ENCODE data around the gene RNASE4.

Gene RNASE4

DNA sequence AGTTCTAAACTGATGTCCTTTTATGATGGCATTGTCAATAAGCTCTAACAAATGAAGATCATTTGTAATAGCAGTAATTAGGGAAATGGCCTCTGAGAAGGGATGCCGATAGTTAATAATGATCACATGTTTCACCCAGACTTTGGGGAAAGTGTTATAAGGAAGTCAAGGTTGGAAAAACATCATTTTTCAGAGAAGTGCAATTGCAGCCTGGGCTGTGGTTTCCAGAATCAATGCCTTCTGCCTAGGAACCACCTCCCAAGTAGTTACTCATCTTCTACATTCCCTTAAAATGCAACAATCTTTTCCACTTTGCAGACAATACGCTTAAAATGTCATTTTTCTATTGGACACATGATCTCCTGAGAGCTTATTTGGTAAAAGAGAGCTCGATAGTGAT lies 62.2 kb downstream of the RNASE4 start:
- no peak for TF ChIP-seq CEBPB (IDR thresholded peaks at IDR 0.05)
- no peak for TF ChIP-seq RAD21 (IDR thresholded peaks at IDR 0.05; ENCODE audit: low read depth)
- TF ChIP-seq, protein P1, sequence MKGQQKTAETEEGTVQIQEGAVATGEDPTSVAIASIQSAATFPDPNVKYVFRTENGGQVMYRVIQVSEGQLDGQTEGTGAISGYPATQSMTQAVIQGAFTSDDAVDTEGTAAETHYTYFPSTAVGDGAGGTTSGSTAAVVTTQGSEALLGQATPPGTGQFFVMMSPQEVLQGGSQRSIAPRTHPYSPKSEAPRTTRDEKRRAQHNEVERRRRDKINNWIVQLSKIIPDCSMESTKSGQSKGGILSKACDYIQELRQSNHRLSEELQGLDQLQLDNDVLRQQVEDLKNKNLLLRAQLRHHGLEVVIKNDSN (IDR thresholded peaks at IDR 0.05): no peak
- no peak for TF ChIP-seq FOXM1 (IDR thresholded peaks at IDR 0.05; ENCODE audit: borderline replicate concordance, low read depth)
- TF ChIP-seq EGR1 (IDR thresholded peaks at IDR 0.05): no peak
- TF ChIP-seq ZBTB7A (IDR thresholded peaks at IDR 0.05; ENCODE audit: low read depth): no peak
- no peak for TF ChIP-seq TCF12 (IDR thresholded peaks at IDR 0.05; ENCODE audit: low read depth)

DNA sequence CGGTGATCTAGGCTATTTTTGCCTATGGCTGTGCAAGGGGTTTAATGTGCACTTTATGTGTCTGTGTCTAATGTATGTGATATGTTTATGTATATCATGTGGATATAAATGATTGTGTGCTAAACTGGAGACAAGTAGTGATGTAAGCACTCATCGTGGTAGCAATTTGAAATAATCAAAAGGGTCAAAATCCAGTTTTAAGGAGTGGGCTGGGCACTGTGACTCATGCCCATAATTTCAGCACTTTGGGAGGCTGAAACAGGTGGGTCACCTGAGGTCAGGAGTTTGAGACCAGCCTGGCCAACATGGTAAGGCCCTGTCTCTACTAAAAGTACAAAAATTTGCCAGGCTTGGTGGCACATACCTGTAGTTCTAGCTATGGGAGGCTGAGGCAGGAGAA lies 64.1 kb downstream of the RNASE4 start:
- TF ChIP-seq CREB1 (IDR thresholded peaks at IDR 0.05; ENCODE audit: low read depth): no peak
- TF ChIP-seq RAD21 (IDR thresholded peaks at IDR 0.05; ENCODE audit: low read depth): no peak
- TF ChIP-seq TEAD4 (IDR thresholded peaks at IDR 0.05): no peak
- TF ChIP-seq CEBPB (IDR thresholded peaks at IDR 0.05): no peak
- no peak for TF ChIP-seq EGR1 (IDR thresholded peaks at IDR 0.05)
- TF ChIP-seq FOXM1 (IDR thresholded peaks at IDR 0.05; ENCODE audit: borderline replicate concordance, low read depth): no peak
- TF ChIP-seq, protein P2, sequence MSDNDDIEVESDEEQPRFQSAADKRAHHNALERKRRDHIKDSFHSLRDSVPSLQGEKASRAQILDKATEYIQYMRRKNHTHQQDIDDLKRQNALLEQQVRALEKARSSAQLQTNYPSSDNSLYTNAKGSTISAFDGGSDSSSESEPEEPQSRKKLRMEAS (IDR thresholded peaks at IDR 0.05): no peak
- TF ChIP-seq NFIC (IDR thresholded peaks at IDR 0.05): no peak
- TF ChIP-seq TAF1 (IDR thresholded peaks at IDR 0.05; ENCODE audit: low read depth): no peak
- TF ChIP-seq, protein P3, sequence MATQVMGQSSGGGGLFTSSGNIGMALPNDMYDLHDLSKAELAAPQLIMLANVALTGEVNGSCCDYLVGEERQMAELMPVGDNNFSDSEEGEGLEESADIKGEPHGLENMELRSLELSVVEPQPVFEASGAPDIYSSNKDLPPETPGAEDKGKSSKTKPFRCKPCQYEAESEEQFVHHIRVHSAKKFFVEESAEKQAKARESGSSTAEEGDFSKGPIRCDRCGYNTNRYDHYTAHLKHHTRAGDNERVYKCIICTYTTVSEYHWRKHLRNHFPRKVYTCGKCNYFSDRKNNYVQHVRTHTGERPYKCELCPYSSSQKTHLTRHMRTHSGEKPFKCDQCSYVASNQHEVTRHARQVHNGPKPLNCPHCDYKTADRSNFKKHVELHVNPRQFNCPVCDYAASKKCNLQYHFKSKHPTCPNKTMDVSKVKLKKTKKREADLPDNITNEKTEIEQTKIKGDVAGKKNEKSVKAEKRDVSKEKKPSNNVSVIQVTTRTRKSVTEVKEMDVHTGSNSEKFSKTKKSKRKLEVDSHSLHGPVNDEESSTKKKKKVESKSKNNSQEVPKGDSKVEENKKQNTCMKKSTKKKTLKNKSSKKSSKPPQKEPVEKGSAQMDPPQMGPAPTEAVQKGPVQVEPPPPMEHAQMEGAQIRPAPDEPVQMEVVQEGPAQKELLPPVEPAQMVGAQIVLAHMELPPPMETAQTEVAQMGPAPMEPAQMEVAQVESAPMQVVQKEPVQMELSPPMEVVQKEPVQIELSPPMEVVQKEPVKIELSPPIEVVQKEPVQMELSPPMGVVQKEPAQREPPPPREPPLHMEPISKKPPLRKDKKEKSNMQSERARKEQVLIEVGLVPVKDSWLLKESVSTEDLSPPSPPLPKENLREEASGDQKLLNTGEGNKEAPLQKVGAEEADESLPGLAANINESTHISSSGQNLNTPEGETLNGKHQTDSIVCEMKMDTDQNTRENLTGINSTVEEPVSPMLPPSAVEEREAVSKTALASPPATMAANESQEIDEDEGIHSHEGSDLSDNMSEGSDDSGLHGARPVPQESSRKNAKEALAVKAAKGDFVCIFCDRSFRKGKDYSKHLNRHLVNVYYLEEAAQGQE (IDR thresholded peaks at IDR 0.05; ENCODE audit: low read depth): no peak
- no peak for TF ChIP-seq TCF12 (IDR thresholded peaks at IDR 0.05; ENCODE audit: low read depth)
- TF ChIP-seq, protein P1 (IDR thresholded peaks at IDR 0.05): no peak
- no peak for TF ChIP-seq ZBTB7A (IDR thresholded peaks at IDR 0.05; ENCODE audit: low read depth)
- no peak for TF ChIP-seq YY1 (IDR thresholded peaks at IDR 0.05; ENCODE audit: low read depth)
- no peak for TF ChIP-seq EP300 (IDR thresholded peaks at IDR 0.05; ENCODE audit: borderline replicate concordance)

DNA sequence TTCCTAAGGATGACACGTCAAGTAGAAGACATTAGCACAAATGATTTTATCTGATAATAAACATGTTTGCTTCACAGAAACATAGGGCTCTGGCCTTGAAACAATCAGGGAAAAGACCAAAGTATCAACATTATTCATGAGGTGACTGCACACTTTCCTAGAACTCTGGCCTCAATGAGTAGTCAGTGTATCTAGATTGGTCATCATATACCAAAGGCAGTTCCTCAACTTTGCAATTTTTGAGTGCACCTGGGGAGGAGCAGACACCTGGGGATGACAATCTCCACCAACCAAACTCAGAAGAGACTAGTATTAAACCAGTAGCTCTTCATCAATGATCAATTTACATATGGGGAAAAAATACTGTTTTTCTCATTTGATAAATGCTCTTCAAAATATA lies 65.8 kb downstream of the RNASE4 start:
- no peak for TF ChIP-seq NFIC (IDR thresholded peaks at IDR 0.05)
- no peak for TF ChIP-seq RAD21 (IDR thresholded peaks at IDR 0.05; ENCODE audit: low read depth)
- no peak for TF ChIP-seq TCF12 (IDR thresholded peaks at IDR 0.05; ENCODE audit: low read depth)
- no peak for TF ChIP-seq ZBTB7A (IDR thresholded peaks at IDR 0.05; ENCODE audit: low read depth)
- TF ChIP-seq, protein P1 (IDR thresholded peaks at IDR 0.05): no peak
- TF ChIP-seq, protein P2 (IDR thresholded peaks at IDR 0.05): no peak
- no peak for TF ChIP-seq FOXM1 (IDR thresholded peaks at IDR 0.05; ENCODE audit: borderline replicate concordance, low read depth)
- TF ChIP-seq TAF1 (IDR thresholded peaks at IDR 0.05; ENCODE audit: low read depth): no peak

Measured in Ishikawa (cell line).